ENCODE measurements around the gene GALNT3. TPM values are rescaled to one million over a fixed set of nuclear protein-coding genes. Genes with fewer than 3 reads are reported as not detected.
A peak's percentile ranks its signal among the peaks of the same experiment; 100 is the strongest.

GALNT3 gene
- 100 to 1,000 TPM in 1 of 4 donors, 10 to 100 TPM in 3; 17.2 to 230 (median 52.7) TPM for total RNA-seq

GRCh38 chr2:165793779-165794535 lies at the start of gene GALNT3:
GALNT3 (minus strand) TSS chr2:165794247; CDS start chr2:165770700, 23,547 bp downstream.
- peak; percentile 94 for DNase-seq
- peaks cover 0 to 33% (median 7%) of the 10 kb centered on the region in 4 donors for H3K4me1 ChIP-seq
- WGBS, 2 donors (ENCODE audit: low coverage in 1 of 2), result 0% methylated on average over 9 of the region's 70 CpGs; no CpG with 5 or more reads in 1 of the 2 donors
- TF ChIP-seq EP300 (IDR thresholded peaks at IDR 0.05; ENCODE audit: low read depth), result no peak
- TF ChIP-seq, protein P1, sequence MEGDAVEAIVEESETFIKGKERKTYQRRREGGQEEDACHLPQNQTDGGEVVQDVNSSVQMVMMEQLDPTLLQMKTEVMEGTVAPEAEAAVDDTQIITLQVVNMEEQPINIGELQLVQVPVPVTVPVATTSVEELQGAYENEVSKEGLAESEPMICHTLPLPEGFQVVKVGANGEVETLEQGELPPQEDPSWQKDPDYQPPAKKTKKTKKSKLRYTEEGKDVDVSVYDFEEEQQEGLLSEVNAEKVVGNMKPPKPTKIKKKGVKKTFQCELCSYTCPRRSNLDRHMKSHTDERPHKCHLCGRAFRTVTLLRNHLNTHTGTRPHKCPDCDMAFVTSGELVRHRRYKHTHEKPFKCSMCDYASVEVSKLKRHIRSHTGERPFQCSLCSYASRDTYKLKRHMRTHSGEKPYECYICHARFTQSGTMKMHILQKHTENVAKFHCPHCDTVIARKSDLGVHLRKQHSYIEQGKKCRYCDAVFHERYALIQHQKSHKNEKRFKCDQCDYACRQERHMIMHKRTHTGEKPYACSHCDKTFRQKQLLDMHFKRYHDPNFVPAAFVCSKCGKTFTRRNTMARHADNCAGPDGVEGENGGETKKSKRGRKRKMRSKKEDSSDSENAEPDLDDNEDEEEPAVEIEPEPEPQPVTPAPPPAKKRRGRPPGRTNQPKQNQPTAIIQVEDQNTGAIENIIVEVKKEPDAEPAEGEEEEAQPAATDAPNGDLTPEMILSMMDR (IDR thresholded peaks at IDR 0.05), result no peak
- peak in 2 of 3 donors; percentile 78 to 96 for TF ChIP-seq POLR2AphosphoS5 (IDR thresholded peaks at IDR 0.05)
- TF ChIP-seq POLR2A (IDR thresholded peaks at IDR 0.05), result peak; percentile 98
- H3K9me3 ChIP-seq, result no peaks in the 10 kb centered on the region
- intact Hi-C loops (cut with DNase I; ENCODE audit: low total_unique reads), result no loop called here
- H3K4me3 ChIP-seq, result peak within 1 kb of the TSS; percentile 44 to 71 (median 53)
- peak within 1 kb of the TSS; percentile 91 to 93 (median 92) for H3K27ac ChIP-seq
- H3K27me3 ChIP-seq, result peaks cover 15% of the 10 kb centered on the region
- in situ Hi-C loops (cut with MboI; ENCODE audit: low pct_ligation_motif_present in 1 of 4, low pct_unique_long_range_greater_than_20kb in 1 of 4, low sequenced_read_pairs in 3 of 4), result no loop called here
- H3K36me3 ChIP-seq, result no peaks in the 10 kb centered on the region

- in situ Hi-C loops (cut with MboI; ENCODE audit: low pct_ligation_motif_present in 1 of 4, low pct_unique_long_range_greater_than_20kb in 1 of 4, low sequenced_read_pairs in 3 of 4), result no loop called here
- no peak for DNase-seq
Measured at GRCh38 chr2:165843351-165843750, 49.3 kb upstream of the GALNT3 start.

GRCh38 chr2:165840333-165840958 lies 46.4 kb upstream of the GALNT3 start:
- DNase-seq, result no peak
- intact Hi-C loops (cut with DNase I; ENCODE audit: low total_unique reads), result no loop called here
- Histone ChIP-seq H3K4me1 (no peaks in the 10 kb centered on the region), H3K36me3 (no peaks in the 10 kb centered on the region), H3K9me3 (no peaks in the 10 kb centered on the region), H3K27ac (no peak overlapping the region), H3K27me3 (no peaks in the 10 kb centered on the region), H3K4me3 (no peak overlapping the region)
- in situ Hi-C loops (cut with MboI; ENCODE audit: low pct_ligation_motif_present in 1 of 4, low pct_unique_long_range_greater_than_20kb in 1 of 4, low sequenced_read_pairs in 3 of 4), result no loop called here
- no peak for TF ChIP-seq POLR2AphosphoS5 (IDR thresholded peaks at IDR 0.05)
- TF ChIP-seq, protein P1 (IDR thresholded peaks at IDR 0.05), result no peak
- TF ChIP-seq EP300 (IDR thresholded peaks at IDR 0.05; ENCODE audit: low read depth), result no peak
- no peak for TF ChIP-seq POLR2A (IDR thresholded peaks at IDR 0.05)

More at GRCh38 chr2:165843351-165843750, 49.3 kb upstream of the GALNT3 start:
- H3K27ac ChIP-seq, result no peak overlapping the region
- H3K9me3 ChIP-seq, result no peaks in the 10 kb centered on the region
- TF ChIP-seq POLR2A (IDR thresholded peaks at IDR 0.05) (no peak), POLR2AphosphoS5 (IDR thresholded peaks at IDR 0.05) (no peak), EP300 (IDR thresholded peaks at IDR 0.05; ENCODE audit: low read depth) (no peak)
- TF ChIP-seq, protein P1 (IDR thresholded peaks at IDR 0.05), result no peak
- H3K36me3 ChIP-seq, result no peaks in the 10 kb centered on the region
- 87 to 88% methylated on average over 1 of the region's 1 CpG for WGBS, 2 donors (ENCODE audit: low coverage in 1 of 2)
- H3K4me1 ChIP-seq, result no peaks in the 10 kb centered on the region
- H3K4me3 ChIP-seq, result no peak overlapping the region
- H3K27me3 ChIP-seq, result no peaks in the 10 kb centered on the region
- intact Hi-C loops (cut with DNase I; ENCODE audit: low total_unique reads), result no loop called here

DNA sequence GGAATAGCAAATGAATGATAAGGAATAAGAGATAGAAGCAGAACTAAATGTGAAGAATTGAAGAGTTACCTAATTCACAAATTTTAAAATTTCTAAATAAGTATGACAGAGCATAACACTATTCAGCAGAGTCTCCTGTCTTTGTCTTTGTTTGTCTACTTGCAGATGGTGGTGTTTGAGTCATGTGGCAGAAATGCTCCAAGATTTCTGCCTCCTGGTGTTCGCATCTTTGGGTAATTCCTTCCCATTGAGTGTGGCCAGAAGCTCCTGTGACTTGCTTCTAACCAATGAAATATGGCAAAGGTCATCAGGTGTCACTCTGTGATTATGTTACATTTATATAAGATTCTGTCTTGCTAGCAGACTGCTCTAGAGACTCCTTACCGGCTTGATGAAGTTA lies 45.6 kb upstream of the GALNT3 start:
- no peak overlapping the region for H3K4me3 ChIP-seq
- no peak for DNase-seq
- no peaks in the 10 kb centered on the region for H3K9me3 ChIP-seq
- in situ Hi-C loops (cut with MboI; ENCODE audit: low pct_ligation_motif_present in 1 of 4, low pct_unique_long_range_greater_than_20kb in 1 of 4, low sequenced_read_pairs in 3 of 4) (no loop called here), intact Hi-C loops (cut with DNase I; ENCODE audit: low total_unique reads) (no loop called here)
- H3K4me1 ChIP-seq, result no peaks in the 10 kb centered on the region
- H3K27ac ChIP-seq, result no peak overlapping the region
- no peak for TF ChIP-seq POLR2AphosphoS5 (IDR thresholded peaks at IDR 0.05)
- no peak for TF ChIP-seq EP300 (IDR thresholded peaks at IDR 0.05; ENCODE audit: low read depth)
- TF ChIP-seq POLR2A (IDR thresholded peaks at IDR 0.05), result no peak
- TF ChIP-seq, protein P1 (IDR thresholded peaks at IDR 0.05), result no peak
- H3K27me3 ChIP-seq, result no peaks in the 10 kb centered on the region
- WGBS, 2 donors (ENCODE audit: low coverage in 1 of 2), result 78 to 82% methylated on average over 1 to 2 of the region's 2 CpGs
- no peaks in the 10 kb centered on the region for H3K36me3 ChIP-seq
